ENCODE results near the gene TMEM106C.

TMEM106C gene

GRCh38 chr12:47995981-47996401 lies 32.6 kb downstream of the TMEM106C start:
- TF ChIP-seq CEBPB (IDR thresholded peaks at IDR 0.05) (no peak), FOXM1 (IDR thresholded peaks at IDR 0.05; ENCODE audit: borderline replicate concordance, low read depth) (no peak), TEAD4 (IDR thresholded peaks at IDR 0.05) (no peak), TCF12 (IDR thresholded peaks at IDR 0.05; ENCODE audit: low read depth) (no peak), YY1 (IDR thresholded peaks at IDR 0.05; ENCODE audit: low read depth) (no peak)
- TF ChIP-seq, protein P1, sequence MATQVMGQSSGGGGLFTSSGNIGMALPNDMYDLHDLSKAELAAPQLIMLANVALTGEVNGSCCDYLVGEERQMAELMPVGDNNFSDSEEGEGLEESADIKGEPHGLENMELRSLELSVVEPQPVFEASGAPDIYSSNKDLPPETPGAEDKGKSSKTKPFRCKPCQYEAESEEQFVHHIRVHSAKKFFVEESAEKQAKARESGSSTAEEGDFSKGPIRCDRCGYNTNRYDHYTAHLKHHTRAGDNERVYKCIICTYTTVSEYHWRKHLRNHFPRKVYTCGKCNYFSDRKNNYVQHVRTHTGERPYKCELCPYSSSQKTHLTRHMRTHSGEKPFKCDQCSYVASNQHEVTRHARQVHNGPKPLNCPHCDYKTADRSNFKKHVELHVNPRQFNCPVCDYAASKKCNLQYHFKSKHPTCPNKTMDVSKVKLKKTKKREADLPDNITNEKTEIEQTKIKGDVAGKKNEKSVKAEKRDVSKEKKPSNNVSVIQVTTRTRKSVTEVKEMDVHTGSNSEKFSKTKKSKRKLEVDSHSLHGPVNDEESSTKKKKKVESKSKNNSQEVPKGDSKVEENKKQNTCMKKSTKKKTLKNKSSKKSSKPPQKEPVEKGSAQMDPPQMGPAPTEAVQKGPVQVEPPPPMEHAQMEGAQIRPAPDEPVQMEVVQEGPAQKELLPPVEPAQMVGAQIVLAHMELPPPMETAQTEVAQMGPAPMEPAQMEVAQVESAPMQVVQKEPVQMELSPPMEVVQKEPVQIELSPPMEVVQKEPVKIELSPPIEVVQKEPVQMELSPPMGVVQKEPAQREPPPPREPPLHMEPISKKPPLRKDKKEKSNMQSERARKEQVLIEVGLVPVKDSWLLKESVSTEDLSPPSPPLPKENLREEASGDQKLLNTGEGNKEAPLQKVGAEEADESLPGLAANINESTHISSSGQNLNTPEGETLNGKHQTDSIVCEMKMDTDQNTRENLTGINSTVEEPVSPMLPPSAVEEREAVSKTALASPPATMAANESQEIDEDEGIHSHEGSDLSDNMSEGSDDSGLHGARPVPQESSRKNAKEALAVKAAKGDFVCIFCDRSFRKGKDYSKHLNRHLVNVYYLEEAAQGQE (IDR thresholded peaks at IDR 0.05; ENCODE audit: low read depth) = no peak

- TF ChIP-seq NFIC (IDR thresholded peaks at IDR 0.05) (no peak), TCF12 (IDR thresholded peaks at IDR 0.05; ENCODE audit: low read depth) (no peak), YY1 (IDR thresholded peaks at IDR 0.05; ENCODE audit: low read depth) (no peak), TEAD4 (IDR thresholded peaks at IDR 0.05) (no peak), ZBTB7A (IDR thresholded peaks at IDR 0.05; ENCODE audit: low read depth) (no peak), CEBPB (IDR thresholded peaks at IDR 0.05) (no peak), FOXM1 (IDR thresholded peaks at IDR 0.05; ENCODE audit: borderline replicate concordance, low read depth) (no peak), EP300 (IDR thresholded peaks at IDR 0.05; ENCODE audit: borderline replicate concordance) (no peak), EGR1 (IDR thresholded peaks at IDR 0.05) (no peak), RAD21 (IDR thresholded peaks at IDR 0.05; ENCODE audit: low read depth) (no peak), CREB1 (IDR thresholded peaks at IDR 0.05; ENCODE audit: low read depth) (no peak), TAF1 (IDR thresholded peaks at IDR 0.05; ENCODE audit: low read depth) (no peak)
- TF ChIP-seq, protein P1 (IDR thresholded peaks at IDR 0.05; ENCODE audit: low read depth) = no peak
- TF ChIP-seq, protein P2, sequence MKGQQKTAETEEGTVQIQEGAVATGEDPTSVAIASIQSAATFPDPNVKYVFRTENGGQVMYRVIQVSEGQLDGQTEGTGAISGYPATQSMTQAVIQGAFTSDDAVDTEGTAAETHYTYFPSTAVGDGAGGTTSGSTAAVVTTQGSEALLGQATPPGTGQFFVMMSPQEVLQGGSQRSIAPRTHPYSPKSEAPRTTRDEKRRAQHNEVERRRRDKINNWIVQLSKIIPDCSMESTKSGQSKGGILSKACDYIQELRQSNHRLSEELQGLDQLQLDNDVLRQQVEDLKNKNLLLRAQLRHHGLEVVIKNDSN (IDR thresholded peaks at IDR 0.05) = no peak
- TF ChIP-seq, protein P3, sequence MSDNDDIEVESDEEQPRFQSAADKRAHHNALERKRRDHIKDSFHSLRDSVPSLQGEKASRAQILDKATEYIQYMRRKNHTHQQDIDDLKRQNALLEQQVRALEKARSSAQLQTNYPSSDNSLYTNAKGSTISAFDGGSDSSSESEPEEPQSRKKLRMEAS (IDR thresholded peaks at IDR 0.05) = no peak
Measured at GRCh38 chr12:47997321-47997720, 33.9 kb downstream of the TMEM106C start.

DNA sequence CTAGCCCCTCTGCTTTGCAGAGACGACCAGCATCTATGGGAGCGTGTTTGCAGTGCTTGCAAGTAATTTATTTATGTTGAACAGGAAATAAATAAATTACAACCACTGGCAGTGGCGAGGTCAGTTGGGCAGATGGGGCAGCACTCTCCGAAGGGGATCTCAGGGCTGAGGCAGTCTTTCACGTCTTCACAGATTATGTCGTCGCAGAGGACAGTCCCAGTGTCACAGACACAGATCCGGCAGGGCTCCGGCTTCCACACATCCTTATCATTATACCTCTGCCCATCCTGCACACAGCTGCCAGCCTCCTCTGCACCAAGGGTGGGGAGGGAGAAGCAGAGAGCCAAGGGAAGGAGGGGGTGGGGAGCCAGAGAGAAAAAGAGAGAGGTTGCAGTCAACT lies 36.4 kb downstream of the TMEM106C start:
- TF ChIP-seq NFIC (IDR thresholded peaks at IDR 0.05) (no peak), TCF12 (IDR thresholded peaks at IDR 0.05; ENCODE audit: low read depth) (no peak)
- TF ChIP-seq, protein P2 (IDR thresholded peaks at IDR 0.05) = no peak

DNA sequence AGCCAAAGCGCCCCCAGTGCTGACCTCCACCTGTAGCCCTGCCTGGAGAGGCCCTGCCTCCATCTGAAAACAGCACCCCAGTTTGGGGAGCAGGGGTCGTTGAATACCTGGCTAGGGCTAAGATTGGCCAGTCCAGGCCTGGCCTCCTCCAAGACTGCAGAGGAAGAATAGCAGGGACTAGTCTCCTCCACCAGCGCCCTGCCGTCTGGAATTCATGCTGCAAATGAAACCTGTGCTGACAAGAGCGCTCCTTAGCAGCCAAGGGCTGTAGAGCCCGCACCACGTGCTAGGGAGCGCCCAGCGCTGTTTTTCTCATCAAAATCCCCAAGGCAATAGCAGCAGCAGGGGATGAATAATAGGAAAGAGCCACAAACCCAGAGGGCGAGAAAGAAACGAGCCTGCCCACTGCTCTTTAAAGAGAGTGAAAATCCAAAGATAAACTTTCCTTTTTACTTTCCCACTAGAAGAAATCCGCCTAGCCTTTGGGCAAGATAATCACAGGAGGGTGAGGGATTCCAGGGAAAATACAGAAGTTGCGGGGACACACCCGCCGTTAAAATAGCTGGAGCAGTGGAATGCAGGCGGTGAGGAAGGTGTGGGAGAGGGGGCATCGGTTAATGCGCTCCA lies 37.6 kb downstream of the TMEM106C start:
- no peak for TF ChIP-seq EGR1 (IDR thresholded peaks at IDR 0.05)
- TF ChIP-seq, protein P3 (IDR thresholded peaks at IDR 0.05) = 0 out of 2 replicates have a peak, but pooled peaks have one; percentile 38
- TF ChIP-seq YY1 (IDR thresholded peaks at IDR 0.05; ENCODE audit: low read depth) = no peak

DNA sequence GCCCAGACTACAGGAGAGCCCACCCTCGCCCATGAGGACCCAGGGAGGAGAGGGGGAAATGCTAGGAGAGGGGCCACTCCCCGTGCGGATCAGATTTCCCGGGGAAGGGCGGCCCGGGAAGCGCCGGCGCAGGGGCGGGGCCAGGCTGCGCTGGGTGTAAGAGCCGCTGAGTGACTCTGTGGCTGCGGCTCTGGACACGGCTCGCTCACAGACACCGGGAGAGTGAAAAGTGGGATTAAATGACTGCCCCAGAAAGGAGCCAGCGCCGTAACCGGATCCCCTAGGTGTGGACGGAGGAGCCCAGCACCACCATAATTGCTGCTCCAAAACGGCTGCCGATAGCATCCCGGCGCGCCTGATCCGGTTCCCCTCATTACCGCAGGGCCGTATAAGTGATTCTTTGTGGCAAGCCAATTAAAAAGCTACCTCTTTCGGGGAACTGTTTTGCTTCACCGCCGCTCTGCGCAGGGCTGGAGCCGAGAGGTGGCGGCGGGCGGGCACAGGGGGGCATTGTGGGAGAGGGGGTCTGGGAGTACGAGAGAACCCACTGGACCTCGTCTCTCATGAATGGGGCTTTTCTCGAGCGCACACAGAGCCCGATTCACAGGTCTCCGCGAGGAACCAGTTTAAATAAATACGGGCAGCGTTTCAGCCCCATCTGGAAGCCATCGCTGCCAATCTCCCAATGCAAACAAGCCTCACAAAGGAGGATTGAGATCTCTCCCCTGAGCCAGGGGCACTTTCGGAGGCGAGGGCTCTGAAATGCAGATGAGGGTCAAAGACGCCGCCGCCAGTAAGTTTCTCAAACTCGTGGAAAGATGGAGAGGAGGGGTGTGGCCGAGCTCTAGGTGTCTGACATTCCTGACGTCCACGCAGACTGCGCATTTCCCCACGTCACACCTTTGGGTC lies 38.4 kb downstream of the TMEM106C start:
- TF ChIP-seq YY1 (IDR thresholded peaks at IDR 0.05; ENCODE audit: low read depth) = no peak
- TF ChIP-seq, protein P3 (IDR thresholded peaks at IDR 0.05) = peak; percentile 39
- TF ChIP-seq, protein P2 (IDR thresholded peaks at IDR 0.05) = no peak
- TF ChIP-seq TAF1 (IDR thresholded peaks at IDR 0.05; ENCODE audit: low read depth) = no peak; the same call in 1 of the 2 replicates
- no peak for TF ChIP-seq CEBPB (IDR thresholded peaks at IDR 0.05)
- TF ChIP-seq EGR1 (IDR thresholded peaks at IDR 0.05) = no peak
- TF ChIP-seq, protein P1 (IDR thresholded peaks at IDR 0.05; ENCODE audit: low read depth) = no peak
- no peak for TF ChIP-seq FOXM1 (IDR thresholded peaks at IDR 0.05; ENCODE audit: borderline replicate concordance, low read depth)
- no peak for TF ChIP-seq TEAD4 (IDR thresholded peaks at IDR 0.05)
- TF ChIP-seq NFIC (IDR thresholded peaks at IDR 0.05) = no peak
- TF ChIP-seq RAD21 (IDR thresholded peaks at IDR 0.05; ENCODE audit: low read depth) = no peak
- TF ChIP-seq ZBTB7A (IDR thresholded peaks at IDR 0.05; ENCODE audit: low read depth) = peak; percentile 98
- TF ChIP-seq TCF12 (IDR thresholded peaks at IDR 0.05; ENCODE audit: low read depth) = no peak
- TF ChIP-seq EP300 (IDR thresholded peaks at IDR 0.05; ENCODE audit: borderline replicate concordance) = no peak
- no peak for TF ChIP-seq CREB1 (IDR thresholded peaks at IDR 0.05; ENCODE audit: low read depth)

Measured in Ishikawa (cell line).